Liver (tissue), 9 donors: ENCODE results near the gene BMPER. TPM values are rescaled to one million over a fixed set of nuclear protein-coding genes. Genes with fewer than 3 reads are reported as not detected.

Experiments used
- DNase-seq: peaks from one replicate; pipeline ENCODE4 v3.0.0-alpha.2; 2017; ENCODE audit warnings: low spot score
- H3K27ac ChIP-seq, 2 donors: one replicate each; pipeline ENCODE4 v1.7.0; 2013; ENCODE audit warnings: inconsistent platforms in 2 of 2, low read length in 2 of 2, control low read depth in 1 of 2, low read depth in 1 of 2, mild to moderate bottlenecking in 1 of 2
- H3K27me3 ChIP-seq, 4 donors: one replicate each; pipeline versions ENCODE4 v1.6.1 to v1.7.0; 2013; ENCODE audit warnings: low read length in 3 of 4, inconsistent platforms in 1 of 4, mild to moderate bottlenecking in 1 of 4, moderate library complexity in 1 of 4; ENCODE audit not compliant: control insufficient read depth in 4 of 4, insufficient read depth in 4 of 4
- H3K36me3 ChIP-seq, 4 donors: one replicate each; pipeline versions ENCODE4 v1.6.1 to v1.7.0; 2013; ENCODE audit warnings: low read length in 3 of 4, mild to moderate bottlenecking in 3 of 4, low read depth in 1 of 4, moderate library complexity in 1 of 4; ENCODE audit not compliant: control insufficient read depth in 4 of 4, insufficient read depth in 3 of 4
- H3K4me1 ChIP-seq, 4 donors: one replicate each; pipeline versions ENCODE4 v1.6.1 to v1.7.0; 2013; ENCODE audit warnings: low read length in 3 of 4, mild to moderate bottlenecking in 3 of 4, moderate library complexity in 1 of 4; ENCODE audit not compliant: control insufficient read depth in 4 of 4, insufficient read depth in 4 of 4
- H3K4me3 ChIP-seq, 3 donors: one replicate each; pipeline versions ENCODE4 v1.6.1 to v1.7.0; 2013; ENCODE audit warnings: low read length in 3 of 3, control low read depth in 1 of 3, low read depth in 1 of 3, mild to moderate bottlenecking in 1 of 3
- H3K9ac ChIP-seq, 2 donors: one replicate each; pipeline ENCODE4 v1.7.0; 2013; ENCODE audit warnings: low read length in 2 of 2, mild to moderate bottlenecking in 2 of 2, moderate library complexity in 2 of 2, control low read depth in 1 of 2, low read depth in 1 of 2
- H3K9me3 ChIP-seq, 4 donors: one replicate each; pipeline versions ENCODE4 v1.6.1 to v1.7.0; 2013; ENCODE audit warnings: low read length in 3 of 4; ENCODE audit not compliant: control insufficient read depth in 4 of 4
- FOXA1 ChIP-seq: IDR thresholded peaks from 2 replicates; pipeline ENCODE4 v1.6.1; 2016; ENCODE audit warnings: antibody characterized with exemption
- FOXA2 ChIP-seq: IDR thresholded peaks from 2 replicates; pipeline ENCODE4 v1.6.1; 2016; ENCODE audit warnings: antibody characterized with exemption
- GABPA ChIP-seq, 2 donors: IDR thresholded peaks in 1 of 2; conservative IDR thresholded peaks in 1 of 2; 2 replicates each; pipeline ENCODE4 v1.6.1; 2016; ENCODE audit warnings: antibody characterized with exemption in 2 of 2, mild to moderate bottlenecking in 1 of 2, moderate library complexity in 1 of 2
- HNF4A ChIP-seq, 2 donors: conservative IDR thresholded peaks; 2 replicates each; pipeline ENCODE4 v1.6.1; 2016; ENCODE audit warnings: antibody characterized with exemption in 2 of 2, mild to moderate bottlenecking in 2 of 2
- HNF4G ChIP-seq: IDR thresholded peaks from 2 replicates; pipeline ENCODE4 v1.6.1; 2016; ENCODE audit warnings: antibody characterized with exemption
- NR2F2 ChIP-seq: IDR thresholded peaks from 2 replicates; pipeline ENCODE4 v1.6.1; 2016; ENCODE audit warnings: antibody characterized with exemption
- RAD21 ChIP-seq, 2 donors: IDR thresholded peaks; 2 replicates each; pipeline ENCODE4 v1.6.1; 2016; ENCODE audit warnings: antibody characterized with exemption in 2 of 2, mild to moderate bottlenecking in 2 of 2
- RXRA ChIP-seq, 2 donors: IDR thresholded peaks; 2 replicates each; pipeline ENCODE4 v1.6.1; 2017 to 2018; ENCODE audit warnings: antibody characterized with exemption in 2 of 2, mild to moderate bottlenecking in 1 of 2
- SP1 ChIP-seq: IDR thresholded peaks from 2 replicates; pipeline ENCODE4 v1.6.1; 2018; ENCODE audit warnings: antibody characterized with exemption, mild to moderate bottlenecking
- TAF1 ChIP-seq: conservative IDR thresholded peaks from 2 replicates; pipeline ENCODE4 v1.6.1; 2016; ENCODE audit warnings: antibody characterized with exemption, mild to moderate bottlenecking
- YY1 ChIP-seq: IDR thresholded peaks from 2 replicates; pipeline ENCODE4 v1.6.1; 2016; ENCODE audit warnings: antibody characterized with exemption, mild to moderate bottlenecking
- WGBS: extraction: QIAGEN DNeasy Blood & Tissue Kit; methylation state at CpG from one replicate; pipeline ENCODE4 v1.1.7; 2013; 5-methylcytosine and 5-hydroxymethylcytosine counted together
- polyA plus RNA-seq, 2 donors: library from polyadenylated mRNA; stranded (reverse) in 1 of 2; unstranded in 1 of 2; fragments of 200-250 nt in 1 of 2; fragments of >200 nt in 1 of 2; fragmentation: Nextera tagmentation in 1 of 2; extraction: Ambion mirVana in 1 of 2; gene quantifications; one replicate each; pipeline versions ENCODE4 v1.2.1 to v1.2.3, GENCODE V29; 2013 to 2015
- total RNA-seq, 2 donors: library from RNA; depleted of rRNA; stranded (reverse); fragments of >200 nt; gene quantifications; one replicate each; pipeline ENCODE4 v1.2.3, GENCODE V29; 2014
- TF ChIP-seq, protein P1 (sequence below): IDR thresholded peaks from 2 replicates; pipeline ENCODE4 v1.6.1; 2016; ENCODE audit warnings: antibody characterized with exemption
- TF ChIP-seq, protein P2 (sequence below): IDR thresholded peaks from 2 replicates; pipeline ENCODE4 v1.6.1; 2016; ENCODE audit warnings: antibody characterized with exemption
- TF ChIP-seq, protein P3 (sequence below): fragments of 150-350 bp; IDR thresholded peaks from 2 replicates; pipeline ENCODE4 v1.5.1; 2017; ENCODE audit warnings: improper control_type of control experiment, low read depth, low read length; ENCODE audit not compliant: missing input control
- TF ChIP-seq, protein P4 (sequence below): IDR thresholded peaks from 2 replicates; pipeline ENCODE4 v1.6.1; 2016; ENCODE audit warnings: antibody characterized with exemption
- donor health status: healthy.
- donor health status: healthy.
- donor health status: healthy.
- donor health status: healthy.
- donor health status: healthy.

The BMPER gene
- total and polyA plus RNA-seq, 4 donors = 4.0 to 8.5 (median 6.2) TPM

DNA sequence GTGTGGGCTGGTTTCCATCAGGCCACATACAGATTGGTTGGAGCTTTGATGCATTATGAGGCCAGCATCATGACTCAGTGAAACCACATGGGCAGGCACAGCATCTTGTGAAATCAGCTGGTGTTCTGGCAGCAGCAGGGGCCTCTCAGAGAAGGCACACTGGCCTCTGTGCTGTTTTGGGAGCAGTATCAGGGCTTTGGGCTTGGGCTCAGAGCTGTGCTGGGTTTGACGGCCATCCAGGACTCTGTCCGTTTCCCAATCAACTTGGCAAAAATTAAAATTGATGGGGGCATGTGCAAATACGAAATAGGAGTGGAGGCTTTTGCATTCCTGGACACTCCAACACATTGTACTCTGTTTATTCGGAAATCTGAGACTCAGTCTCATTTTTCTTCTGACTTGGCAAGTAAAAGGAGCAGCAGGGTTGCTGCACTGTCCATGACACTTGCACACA, 190.9 kb downstream of the BMPER start:
- DNase-seq = no peak
- no peak overlapping the region for H3K9ac ChIP-seq
- no peak overlapping the region for H3K4me3 ChIP-seq
- WGBS = 45% methylated on average over 4 of the region's 4 CpGs
- TF ChIP-seq, protein P1, sequence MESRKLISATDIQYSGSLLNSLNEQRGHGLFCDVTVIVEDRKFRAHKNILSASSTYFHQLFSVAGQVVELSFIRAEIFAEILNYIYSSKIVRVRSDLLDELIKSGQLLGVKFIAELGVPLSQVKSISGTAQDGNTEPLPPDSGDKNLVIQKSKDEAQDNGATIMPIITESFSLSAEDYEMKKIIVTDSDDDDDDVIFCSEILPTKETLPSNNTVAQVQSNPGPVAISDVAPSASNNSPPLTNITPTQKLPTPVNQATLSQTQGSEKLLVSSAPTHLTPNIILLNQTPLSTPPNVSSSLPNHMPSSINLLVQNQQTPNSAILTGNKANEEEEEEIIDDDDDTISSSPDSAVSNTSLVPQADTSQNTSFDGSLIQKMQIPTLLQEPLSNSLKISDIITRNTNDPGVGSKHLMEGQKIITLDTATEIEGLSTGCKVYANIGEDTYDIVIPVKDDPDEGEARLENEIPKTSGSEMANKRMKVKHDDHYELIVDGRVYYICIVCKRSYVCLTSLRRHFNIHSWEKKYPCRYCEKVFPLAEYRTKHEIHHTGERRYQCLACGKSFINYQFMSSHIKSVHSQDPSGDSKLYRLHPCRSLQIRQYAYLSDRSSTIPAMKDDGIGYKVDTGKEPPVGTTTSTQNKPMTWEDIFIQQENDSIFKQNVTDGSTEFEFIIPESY = no peak
- TF ChIP-seq HNF4A (conservative IDR thresholded peaks at IDR 0.05) (no peak), SP1 (no peak), RXRA (IDR thresholded peaks at IDR 0.05) (no peak), FOXA2 (no peak), YY1 (no peak), TAF1 (no peak)
- TF ChIP-seq, protein P2, sequence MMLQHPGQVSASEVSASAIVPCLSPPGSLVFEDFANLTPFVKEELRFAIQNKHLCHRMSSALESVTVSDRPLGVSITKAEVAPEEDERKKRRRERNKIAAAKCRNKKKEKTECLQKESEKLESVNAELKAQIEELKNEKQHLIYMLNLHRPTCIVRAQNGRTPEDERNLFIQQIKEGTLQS = no peak
- H3K4me1 ChIP-seq = peaks cover 0 to 2% (median 0%) of the 10 kb centered on the region in 4 donors
- H3K27ac ChIP-seq = peak overlapping the region in 1 of 2 donors; percentile 46
- no peaks in the 10 kb centered on the region for H3K9me3 ChIP-seq
- no peaks in the 10 kb centered on the region for H3K27me3 ChIP-seq
- H3K36me3 ChIP-seq = no peaks in the 10 kb centered on the region

DNA sequence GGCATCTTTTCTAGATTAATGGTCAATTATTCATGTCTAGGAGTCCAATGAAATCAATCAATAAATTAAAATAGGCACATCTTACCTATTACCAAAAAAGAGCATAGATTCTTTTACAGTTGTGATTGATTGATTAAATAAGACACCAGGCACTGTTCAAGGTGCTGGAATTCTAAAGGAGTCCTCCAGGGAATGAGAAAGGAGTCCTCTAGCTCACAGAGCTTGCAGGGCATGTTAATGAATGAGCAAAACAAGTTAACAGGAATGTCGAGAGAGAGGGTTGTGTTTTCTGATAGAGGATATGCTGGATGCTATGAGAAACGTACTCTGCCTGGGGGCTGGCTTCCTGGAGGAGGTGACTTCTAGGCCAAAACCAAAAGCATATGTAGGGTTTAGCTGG, 191.4 kb downstream of the BMPER start:
- Histone ChIP-seq H3K36me3 (no peaks in the 10 kb centered on the region), H3K27ac (no peak overlapping the region), H3K4me1 (peaks cover 0 to 2% (median 0%) of the 10 kb centered on the region in 4 donors), H3K9me3 (no peaks in the 10 kb centered on the region), H3K4me3 (no peak overlapping the region), H3K27me3 (no peaks in the 10 kb centered on the region), H3K9ac (no peak overlapping the region)
- TF ChIP-seq FOXA2 = no peak
- TF ChIP-seq FOXA1 = no peak
- no peak for TF ChIP-seq NR2F2
- TF ChIP-seq YY1 = no peak
- TF ChIP-seq, protein P3, sequence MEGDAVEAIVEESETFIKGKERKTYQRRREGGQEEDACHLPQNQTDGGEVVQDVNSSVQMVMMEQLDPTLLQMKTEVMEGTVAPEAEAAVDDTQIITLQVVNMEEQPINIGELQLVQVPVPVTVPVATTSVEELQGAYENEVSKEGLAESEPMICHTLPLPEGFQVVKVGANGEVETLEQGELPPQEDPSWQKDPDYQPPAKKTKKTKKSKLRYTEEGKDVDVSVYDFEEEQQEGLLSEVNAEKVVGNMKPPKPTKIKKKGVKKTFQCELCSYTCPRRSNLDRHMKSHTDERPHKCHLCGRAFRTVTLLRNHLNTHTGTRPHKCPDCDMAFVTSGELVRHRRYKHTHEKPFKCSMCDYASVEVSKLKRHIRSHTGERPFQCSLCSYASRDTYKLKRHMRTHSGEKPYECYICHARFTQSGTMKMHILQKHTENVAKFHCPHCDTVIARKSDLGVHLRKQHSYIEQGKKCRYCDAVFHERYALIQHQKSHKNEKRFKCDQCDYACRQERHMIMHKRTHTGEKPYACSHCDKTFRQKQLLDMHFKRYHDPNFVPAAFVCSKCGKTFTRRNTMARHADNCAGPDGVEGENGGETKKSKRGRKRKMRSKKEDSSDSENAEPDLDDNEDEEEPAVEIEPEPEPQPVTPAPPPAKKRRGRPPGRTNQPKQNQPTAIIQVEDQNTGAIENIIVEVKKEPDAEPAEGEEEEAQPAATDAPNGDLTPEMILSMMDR = no peak
- TF ChIP-seq, protein P2 = no peak
- no peak for TF ChIP-seq HNF4G
- TF ChIP-seq TAF1 = no peak
- no peak for TF ChIP-seq RAD21 (IDR thresholded peaks at IDR 0.05)
- TF ChIP-seq, protein P4, sequence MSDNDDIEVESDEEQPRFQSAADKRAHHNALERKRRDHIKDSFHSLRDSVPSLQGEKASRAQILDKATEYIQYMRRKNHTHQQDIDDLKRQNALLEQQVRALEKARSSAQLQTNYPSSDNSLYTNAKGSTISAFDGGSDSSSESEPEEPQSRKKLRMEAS = no peak
- TF ChIP-seq GABPA (IDR thresholded peaks at IDR 0.05 in 1 of 2, conservative IDR thresholded peaks at IDR 0.05 in 1 of 2) = no peak
- no peak for DNase-seq
- WGBS = 73% methylated on average over 2 of the region's 2 CpGs

DNA sequence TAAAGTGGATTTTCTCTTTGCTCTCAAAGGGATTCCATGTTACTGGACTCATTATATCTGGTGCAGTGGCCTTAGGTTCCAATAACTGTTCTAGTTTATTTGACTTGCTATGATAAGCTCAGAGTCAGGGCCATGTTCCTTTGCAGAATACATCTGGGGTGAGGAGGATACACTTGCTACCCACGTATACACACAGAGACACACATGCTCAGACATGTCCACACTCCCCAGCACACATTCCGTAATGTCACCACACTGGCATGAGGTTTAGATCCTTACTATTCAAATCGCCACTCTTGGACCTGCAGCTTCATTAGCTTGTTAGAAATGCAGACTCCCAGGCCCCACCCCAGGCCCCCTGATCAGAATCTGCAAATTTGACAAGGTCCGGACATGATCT, 195.3 kb downstream of the BMPER start:
- Histone ChIP-seq H3K4me3 (no peak overlapping the region), H3K27ac (no peak overlapping the region), H3K9me3 (no peaks in the 10 kb centered on the region), H3K36me3 (no peaks in the 10 kb centered on the region), H3K4me1 (peaks cover 0 to 2% (median 0%) of the 10 kb centered on the region in 4 donors), H3K27me3 (no peaks in the 10 kb centered on the region), H3K9ac (no peak overlapping the region)
- WGBS = 62% methylated on average over 4 of the region's 4 CpGs
- DNase-seq = no peak
- no peak for TF ChIP-seq FOXA1
